Measurements from ENCODE around the gene OR2V2.

GRCh38 chr5:181207214-181207959 is 60.0 kb downstream of the OR2V2 start:
- TF ChIP-seq BCL3 (IDR thresholded peaks at IDR 0.05; ENCODE audit: borderline replicate concordance, insufficient read depth, low read depth, low read length, poor library complexity, severe bottlenecking) = no peak
- no peak for TF ChIP-seq RBBP5 (conservative IDR thresholded peaks at IDR 0.05)
- no peak for TF ChIP-seq EZH2 (IDR thresholded peaks at IDR 0.05; ENCODE audit: borderline replicate concordance, control insufficient read depth, low read depth, low read length)
- TF ChIP-seq CTCF (IDR thresholded peaks at IDR 0.05 in 2 of 3, conservative IDR thresholded peaks at IDR 0.05 in 1 of 3; ENCODE audit: control insufficient read depth in 2 of 3, extremely low read depth in 1 of 3, insufficient read depth in 1 of 3, low read depth in 3 of 3, low read length in 3 of 3) = no peak
- no peak for TF ChIP-seq JUNB (IDR thresholded peaks at IDR 0.05)
- no peak for TF ChIP-seq FOXK2 (IDR thresholded peaks at IDR 0.05)
- TF ChIP-seq POLR2AphosphoS5 (IDR thresholded peaks at IDR 0.05; ENCODE audit: low read length) = no peak
- no peak for TF ChIP-seq MEF2B (IDR thresholded peaks at IDR 0.05; ENCODE audit: partially characterized antibody, poor library complexity, severe bottlenecking)
- TF ChIP-seq, protein P1, sequence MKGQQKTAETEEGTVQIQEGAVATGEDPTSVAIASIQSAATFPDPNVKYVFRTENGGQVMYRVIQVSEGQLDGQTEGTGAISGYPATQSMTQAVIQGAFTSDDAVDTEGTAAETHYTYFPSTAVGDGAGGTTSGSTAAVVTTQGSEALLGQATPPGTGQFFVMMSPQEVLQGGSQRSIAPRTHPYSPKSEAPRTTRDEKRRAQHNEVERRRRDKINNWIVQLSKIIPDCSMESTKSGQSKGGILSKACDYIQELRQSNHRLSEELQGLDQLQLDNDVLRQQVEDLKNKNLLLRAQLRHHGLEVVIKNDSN (IDR thresholded peaks at IDR 0.05; ENCODE audit: borderline replicate concordance, extremely low read length, insufficient read depth, low read depth, low read length) = no peak
- no peak for TF ChIP-seq POLR2A (IDR thresholded peaks at IDR 0.05; ENCODE audit: low read depth, low read length)
- no peak for TF ChIP-seq YBX1 (IDR thresholded peaks at IDR 0.05)
